Measurements from ENCODE around the gene MARVELD1. TPM values are rescaled to one million over a fixed set of nuclear protein-coding genes. Genes with fewer than 3 reads are reported as not detected.

Gene MARVELD1
- total and polyA plus RNA-seq, 12 donors: 4.2 to 23.5 (median 10.0) TPM

DNA sequence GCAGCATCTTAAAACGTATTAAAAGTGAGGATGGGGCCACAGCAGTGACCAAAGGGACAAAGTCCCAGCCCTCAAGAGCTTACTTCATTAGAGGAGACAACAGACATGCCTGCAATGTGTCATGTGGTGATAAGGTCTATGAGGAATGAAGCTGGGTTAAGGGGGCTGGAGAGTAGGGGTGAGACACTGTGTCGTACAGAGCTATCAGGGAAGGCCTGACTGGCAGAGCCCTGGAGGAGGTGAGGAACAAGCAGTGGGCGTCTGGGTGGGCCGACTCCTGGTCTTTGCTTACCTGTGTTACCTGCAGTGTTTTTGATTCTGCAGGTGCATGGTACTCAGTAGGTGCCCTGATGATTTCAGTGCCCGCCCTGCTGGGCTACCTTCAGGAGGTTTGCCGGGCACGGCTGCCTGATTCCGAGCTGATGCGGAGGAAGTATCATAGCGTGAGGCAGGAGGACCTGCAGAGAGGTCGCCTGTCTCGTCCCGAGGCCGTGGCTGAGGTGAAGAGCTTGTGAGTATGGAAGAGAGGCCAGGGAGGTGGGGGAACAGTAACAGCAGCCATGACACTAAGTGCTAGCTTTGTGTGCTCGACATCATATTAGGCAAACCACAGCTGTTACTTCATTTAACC lies 31.0 kb downstream of the MARVELD1 start:
- no peak for DNase-seq
- Histone ChIP-seq H3K36me3 (replicated peaks in 1 of 2) (peaks cover 0 to 64% of the 10 kb centered on the region in 2 donors), H3K9me3 (replicated peaks in 1 of 3) (no peaks in the 10 kb centered on the region), H3K4me3 (no peak overlapping the region), H3K27ac (peak overlapping the region in 2 of 5 donors; percentile 71 to 72), H3K4me1 (replicated peaks in 1 of 2) (peaks cover 16 to 25% of the 10 kb centered on the region in 2 donors), H3K27me3 (no peaks in the 10 kb centered on the region)
- intact Hi-C loops (cut with DNase I): no loop called here
- no peak for TF ChIP-seq POLR2A (IDR thresholded peaks at IDR 0.05)
- TF ChIP-seq, protein P1, sequence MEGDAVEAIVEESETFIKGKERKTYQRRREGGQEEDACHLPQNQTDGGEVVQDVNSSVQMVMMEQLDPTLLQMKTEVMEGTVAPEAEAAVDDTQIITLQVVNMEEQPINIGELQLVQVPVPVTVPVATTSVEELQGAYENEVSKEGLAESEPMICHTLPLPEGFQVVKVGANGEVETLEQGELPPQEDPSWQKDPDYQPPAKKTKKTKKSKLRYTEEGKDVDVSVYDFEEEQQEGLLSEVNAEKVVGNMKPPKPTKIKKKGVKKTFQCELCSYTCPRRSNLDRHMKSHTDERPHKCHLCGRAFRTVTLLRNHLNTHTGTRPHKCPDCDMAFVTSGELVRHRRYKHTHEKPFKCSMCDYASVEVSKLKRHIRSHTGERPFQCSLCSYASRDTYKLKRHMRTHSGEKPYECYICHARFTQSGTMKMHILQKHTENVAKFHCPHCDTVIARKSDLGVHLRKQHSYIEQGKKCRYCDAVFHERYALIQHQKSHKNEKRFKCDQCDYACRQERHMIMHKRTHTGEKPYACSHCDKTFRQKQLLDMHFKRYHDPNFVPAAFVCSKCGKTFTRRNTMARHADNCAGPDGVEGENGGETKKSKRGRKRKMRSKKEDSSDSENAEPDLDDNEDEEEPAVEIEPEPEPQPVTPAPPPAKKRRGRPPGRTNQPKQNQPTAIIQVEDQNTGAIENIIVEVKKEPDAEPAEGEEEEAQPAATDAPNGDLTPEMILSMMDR (IDR thresholded peaks at IDR 0.05): no peak
- 82 to 96% (median 91%) methylated on average over 14 to 15 of the region's 15 CpGs for WGBS, 4 donors

DNA sequence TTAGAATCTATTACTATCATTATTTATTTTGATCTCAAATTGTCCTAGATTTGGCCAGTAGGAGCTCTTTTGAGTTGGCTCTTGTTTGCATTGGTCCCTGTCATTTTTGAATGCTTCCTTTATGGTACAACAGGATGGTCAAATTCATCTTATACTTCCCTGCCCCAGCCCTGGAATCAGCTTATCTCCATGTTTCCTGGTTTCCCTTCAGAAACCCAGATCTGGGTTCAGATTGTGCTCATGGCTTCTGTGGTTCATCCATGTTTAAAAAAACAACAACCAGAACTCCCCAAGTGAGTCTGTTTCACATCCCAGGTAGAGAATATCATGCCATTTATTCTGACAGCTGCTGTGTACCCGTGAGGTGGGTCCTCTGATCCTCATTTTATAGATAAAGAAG lies 34.0 kb downstream of the MARVELD1 start:
- intact Hi-C loops (cut with DNase I): no loop called here
- peaks cover 0 to 87% of the 10 kb centered on the region in 2 donors for H3K36me3 ChIP-seq (replicated peaks in 1 of 2)
- H3K4me3 ChIP-seq: no peak overlapping the region
- no peak for TF ChIP-seq POLR2A (IDR thresholded peaks at IDR 0.05)
- TF ChIP-seq, protein P1 (IDR thresholded peaks at IDR 0.05): no peak
- DNase-seq: no peak
- no peaks in the 10 kb centered on the region for H3K27me3 ChIP-seq
- peaks cover 16 to 22% of the 10 kb centered on the region in 2 donors for H3K4me1 ChIP-seq (replicated peaks in 1 of 2)
- no peak overlapping the region for H3K27ac ChIP-seq
- 92 to 100% (median 94%) methylated on average over 1 of the region's 1 CpG for WGBS, 4 donors
- no peaks in the 10 kb centered on the region for H3K9me3 ChIP-seq (replicated peaks in 1 of 3)

DNA sequence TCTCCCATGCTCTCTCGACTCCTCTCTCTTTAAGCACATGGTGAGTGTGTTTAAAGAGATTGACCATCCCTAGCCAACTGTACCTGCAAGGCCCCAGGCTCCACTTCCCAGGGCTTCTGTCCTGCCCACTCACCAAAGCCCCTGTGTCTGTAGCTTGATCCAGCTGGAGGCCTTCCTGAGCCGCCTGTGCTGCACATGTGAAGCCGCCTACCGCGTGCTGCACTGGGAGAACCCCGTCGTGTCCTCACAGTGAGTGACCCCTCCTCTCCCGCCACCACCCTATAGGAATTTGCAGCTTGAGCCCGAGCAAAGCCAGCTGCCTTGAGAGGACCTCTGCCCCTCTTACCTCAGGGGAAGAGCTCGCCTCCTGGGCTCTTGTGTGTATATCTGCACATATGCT lies 34.6 kb downstream of the MARVELD1 start:
- Histone ChIP-seq H3K36me3 (replicated peaks in 1 of 2) (peaks cover 0 to 87% of the 10 kb centered on the region in 2 donors), H3K27me3 (no peaks in the 10 kb centered on the region), H3K4me1 (replicated peaks in 1 of 2) (peaks cover 11 to 17% of the 10 kb centered on the region in 2 donors), H3K4me3 (no peak overlapping the region), H3K9me3 (replicated peaks in 1 of 3) (no peaks in the 10 kb centered on the region), H3K27ac (no peak overlapping the region)
- DNase-seq: no peak
- 71 to 94% (median 82%) methylated on average over 6 to 10 of the region's 10 CpGs for WGBS, 4 donors
- TF ChIP-seq POLR2A (IDR thresholded peaks at IDR 0.05): no peak
- TF ChIP-seq, protein P1 (IDR thresholded peaks at IDR 0.05): no peak
- intact Hi-C loops (cut with DNase I): no loop called here

DNA sequence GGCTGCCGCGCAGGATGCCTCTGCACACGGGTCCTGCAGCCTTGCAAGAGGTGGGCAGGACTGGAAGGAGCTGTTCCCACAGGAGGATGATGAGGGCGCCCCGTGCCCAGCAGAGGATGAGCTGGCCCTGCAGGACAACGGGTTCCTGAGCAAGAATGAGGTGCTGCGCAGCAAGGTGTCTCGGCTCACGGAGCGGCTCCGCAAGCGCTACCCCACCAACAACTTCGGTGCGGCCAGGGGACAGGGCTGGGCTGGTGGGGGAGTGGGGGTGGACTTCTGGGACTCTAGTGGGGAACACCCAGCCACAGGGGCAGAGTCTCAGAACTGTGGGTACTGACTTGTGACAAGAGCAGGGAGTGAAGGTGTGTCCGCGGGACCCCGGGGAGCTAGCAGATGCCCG lies 39.4 kb downstream of the MARVELD1 start:
- TF ChIP-seq, protein P1 (IDR thresholded peaks at IDR 0.05): no peak
- no peak for TF ChIP-seq POLR2A (IDR thresholded peaks at IDR 0.05)
- no peaks in the 10 kb centered on the region for H3K9me3 ChIP-seq (replicated peaks in 1 of 3)
- no peak for DNase-seq
- H3K4me3 ChIP-seq: no peak overlapping the region
- H3K27ac ChIP-seq: no peak overlapping the region
- H3K27me3 ChIP-seq: no peaks in the 10 kb centered on the region
- WGBS, 4 donors: 89 to 97% (median 93%) methylated on average over 9 to 18 of the region's 18 CpGs
- intact Hi-C loops (cut with DNase I): no loop called here
- H3K4me1 ChIP-seq (replicated peaks in 1 of 2): no peaks in the 10 kb centered on the region
- peaks cover 0 to 98% of the 10 kb centered on the region in 2 donors for H3K36me3 ChIP-seq (replicated peaks in 1 of 2)
